ENCODE data around the gene SKP1. TPM values are rescaled to one million over a fixed set of nuclear protein-coding genes. Genes with fewer than 3 reads are reported as not detected.
A peak's percentile ranks its signal among the peaks of the same experiment; 100 is the strongest.
"Not testable (repeated sequence)": the region's sequence is repeated elsewhere in the genome, so short reads cannot be mapped to it uniquely, and the experiment has no call there.

The SKP1 gene
- total and polyA plus RNA-seq, 12 donors: 65.2 to 675 (median 483) TPM

GRCh38 chr5:134223406-134224248 is 46.9 kb upstream of the SKP1 start:
- no peak for DNase-seq
- Histone ChIP-seq H3K9me3 (no peaks in the 10 kb centered on the region), H3K27me3 (no peaks in the 10 kb centered on the region), H3K4me1 (peaks cover 11 to 81% (median 75%) of the 10 kb centered on the region in 9 donors), H3K27ac (peak overlapping the region in 6 of 10 donors; percentile 95 to 100 (median 99)), H3K36me3 (peaks cover 0 to 15% (median 0%) of the 10 kb centered on the region in 9 donors), H3K4me3 (peak overlapping the region; percentile 7 to 99 (median 86))
- TF ChIP-seq, protein P1, sequence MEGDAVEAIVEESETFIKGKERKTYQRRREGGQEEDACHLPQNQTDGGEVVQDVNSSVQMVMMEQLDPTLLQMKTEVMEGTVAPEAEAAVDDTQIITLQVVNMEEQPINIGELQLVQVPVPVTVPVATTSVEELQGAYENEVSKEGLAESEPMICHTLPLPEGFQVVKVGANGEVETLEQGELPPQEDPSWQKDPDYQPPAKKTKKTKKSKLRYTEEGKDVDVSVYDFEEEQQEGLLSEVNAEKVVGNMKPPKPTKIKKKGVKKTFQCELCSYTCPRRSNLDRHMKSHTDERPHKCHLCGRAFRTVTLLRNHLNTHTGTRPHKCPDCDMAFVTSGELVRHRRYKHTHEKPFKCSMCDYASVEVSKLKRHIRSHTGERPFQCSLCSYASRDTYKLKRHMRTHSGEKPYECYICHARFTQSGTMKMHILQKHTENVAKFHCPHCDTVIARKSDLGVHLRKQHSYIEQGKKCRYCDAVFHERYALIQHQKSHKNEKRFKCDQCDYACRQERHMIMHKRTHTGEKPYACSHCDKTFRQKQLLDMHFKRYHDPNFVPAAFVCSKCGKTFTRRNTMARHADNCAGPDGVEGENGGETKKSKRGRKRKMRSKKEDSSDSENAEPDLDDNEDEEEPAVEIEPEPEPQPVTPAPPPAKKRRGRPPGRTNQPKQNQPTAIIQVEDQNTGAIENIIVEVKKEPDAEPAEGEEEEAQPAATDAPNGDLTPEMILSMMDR (IDR thresholded peaks at IDR 0.05): no peak
- WGBS, 2 donors: 23 to 28% methylated on average over 9 of the region's 9 CpGs
- no peak for ATAC-seq
- intact Hi-C loops (cut with DNase I): loop anchor here in 1 of 10 donors (5.0 kb wide), 1 partner anchor 41 kb away; no protein-coding TSS in a partner anchor

- intact Hi-C loops (cut with DNase I): loop anchor here in 1 of 10 donors (5.0 kb wide), 1 partner anchor 39 kb away; no protein-coding TSS in a partner anchor
- H3K9me3 ChIP-seq, H3K27me3 ChIP-seq, ATAC-seq, DNase-seq: not testable (repeated sequence)
- Histone ChIP-seq H3K4me1 (peaks cover 11 to 82% (median 80%) of the 10 kb centered on the region in 9 donors), H3K36me3 (peaks cover 0 to 15% (median 0%) of the 10 kb centered on the region in 9 donors), H3K27ac (peak overlapping the region in 4 of 10 donors; percentile 2 to 99 (median 35)), H3K4me3 (peak overlapping the region in 3 of 10 donors; percentile 83 to 92 (median 87))
- WGBS, 2 donors: 83 to 89% methylated on average over 5 of the region's 5 CpGs
Measured at GRCh38 chr5:134221690-134222089, 44.9 kb upstream of the SKP1 start.

DNA sequence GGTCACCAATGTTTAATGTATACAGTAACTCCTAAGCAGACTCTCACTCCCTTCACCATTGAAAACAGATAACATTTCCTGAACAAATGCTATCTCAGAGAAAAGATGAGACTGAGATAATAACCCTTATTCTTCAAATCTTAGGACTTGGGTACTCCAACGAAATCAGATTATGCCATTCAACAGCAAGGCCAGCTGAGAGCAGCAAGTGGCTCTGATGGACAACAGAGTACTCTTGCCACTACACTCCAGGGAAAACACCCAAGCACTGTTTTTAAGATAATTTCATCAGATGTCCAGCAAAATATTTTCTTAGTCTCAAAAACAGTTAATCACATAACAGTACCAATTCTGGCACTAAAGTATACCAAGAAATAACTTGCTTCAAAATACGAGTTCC is 39.0 kb upstream of the SKP1 start:
- ATAC-seq (no peak), DNase-seq (no peak)
- 50 to 57% methylated on average over 2 of the region's 2 CpGs for WGBS, 2 donors
- intact Hi-C loops (cut with DNase I): no loop called here
- TF ChIP-seq, protein P1 (IDR thresholded peaks at IDR 0.05): no peak
- peak overlapping the region in 1 of 10 donors; percentile 8 for H3K27ac ChIP-seq
- H3K4me1 ChIP-seq: peaks cover 11 to 87% (median 79%) of the 10 kb centered on the region in 9 donors
- H3K4me3 ChIP-seq: no peak overlapping the region
- H3K9me3 ChIP-seq: peaks cover 0 to 13% (median 0%) of the 10 kb centered on the region in 11 donors
- H3K36me3 ChIP-seq: peaks cover 0 to 14% (median 0%) of the 10 kb centered on the region in 9 donors
- H3K27me3 ChIP-seq: no peaks in the 10 kb centered on the region

DNA sequence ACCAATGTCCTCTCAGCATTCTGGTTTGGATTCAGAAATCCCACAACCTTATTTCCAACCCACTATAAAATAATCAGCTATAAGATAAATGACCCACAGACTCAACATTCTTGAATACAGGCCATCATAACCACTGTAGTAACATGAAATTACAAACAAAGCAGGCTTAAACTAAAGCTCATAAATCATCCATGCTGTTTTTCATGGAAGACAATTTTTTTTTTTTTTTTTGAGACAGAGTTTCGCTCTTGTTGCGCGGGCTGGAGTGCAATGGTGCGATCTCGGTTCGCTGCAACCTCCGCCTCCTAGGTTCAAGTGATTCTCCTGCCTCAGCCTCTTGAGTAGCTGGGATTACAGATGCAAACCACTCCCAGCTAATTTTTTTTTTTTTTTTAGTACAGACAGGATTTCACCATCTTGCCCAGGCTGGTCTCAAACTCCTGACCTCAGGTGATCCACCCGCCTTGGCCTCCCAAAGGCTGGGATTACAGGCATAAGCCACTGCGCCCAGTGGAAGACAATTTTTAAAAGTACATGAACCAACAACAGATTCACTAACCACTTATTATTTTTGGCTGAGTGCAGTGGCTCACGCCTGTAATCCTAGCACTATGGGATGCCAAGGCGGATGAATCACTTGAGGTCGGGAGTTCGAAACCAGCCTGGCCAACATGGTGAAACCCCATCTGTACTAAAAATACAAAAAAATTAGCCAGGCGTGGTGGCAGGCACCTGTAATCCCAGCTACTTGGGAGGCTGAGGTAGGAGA is 34.7 kb upstream of the SKP1 start:
- H3K27me3 ChIP-seq; DNase-seq; H3K4me3 ChIP-seq; intact Hi-C loops (cut with DNase I); ATAC-seq; H3K36me3 ChIP-seq: not testable (repeated sequence)
- H3K4me1 ChIP-seq: peaks cover 0 to 87% (median 78%) of the 10 kb centered on the region in 9 donors
- H3K27ac ChIP-seq: peak overlapping the region in 1 of 10 donors; percentile 69
- peaks cover 0 to 13% (median 0%) of the 10 kb centered on the region in 11 donors for H3K9me3 ChIP-seq
- 96 to 97% methylated on average over 14 of the region's 14 CpGs for WGBS, 2 donors
